PC-9 (cell line): ENCODE results near the gene PPCDC. TPM values are rescaled to one million over a fixed set of nuclear protein-coding genes. Genes with fewer than 3 reads are reported as not detected.

Experiments
- BruUV-seq: library from RNA; stranded (reverse); fragments of 400-500 nt; replicated peaks from 2 replicates; lab custom pipeline; 2021; lab: Mats Ljungman, UMichigan
- CTCF ChIA-PET: fragments of 300-600 bp; sonication (Branson Sonifier 250); formaldehyde crosslinking; loops from one replicate; lab custom pipeline; 2022; ENCODE audit warnings: antibody characterized with exemption; lab: Charles Lee
- POLR2A ChIA-PET: fragments of 300-600 bp; sonication (Branson Sonifier 250); formaldehyde crosslinking; loops from one replicate; lab custom pipeline; 2022; ENCODE audit warnings: antibody characterized with exemption; ENCODE audit not compliant: unreplicated experiment; lab: Charles Lee
- DNase-seq, 2 experiments: peaks; one replicate each; pipeline versions ENCODE4 v3.0.0 to v3.0.0-alpha.2; 2015 to 2022; ENCODE audit warnings: mixed read lengths in 1 of 2
- H2AFZ ChIP-seq: fragments of 200-600 bp; sonication (generic); 2 replicates; pipeline ENCODE4 v1.8.1; 2017; ENCODE audit warnings: antibody characterized with exemption
- H3F3A ChIP-seq: fragments of 200-600 bp; sonication (generic); 2 replicates; pipeline ENCODE4 v1.8.1; 2017; ENCODE audit warnings: antibody characterized with exemption, mild to moderate bottlenecking, low read depth; ENCODE audit not compliant: insufficient read depth
- H3K27ac ChIP-seq: fragments of 200-600 bp; sonication (generic); 2 replicates; pipeline ENCODE4 v1.6.1; 2016; ENCODE audit warnings: mixed run types
- H3K27me3 ChIP-seq: fragments of 200-600 bp; sonication (generic); 2 replicates; pipeline ENCODE4 v1.6.1; 2016; ENCODE audit warnings: low read depth, mixed run types; ENCODE audit not compliant: insufficient read depth
- H3K36me3 ChIP-seq: fragments of 200-600 bp; sonication (generic); 2 replicates; pipeline ENCODE4 v1.6.1; 2016; ENCODE audit warnings: low read depth, mixed run types
- H3K4me1 ChIP-seq: fragments of 200-600 bp; sonication (generic); replicated peaks from 2 replicates; pipeline ENCODE4 v1.6.1; 2016; ENCODE audit warnings: mixed run types; ENCODE audit not compliant: insufficient read depth
- H3K4me2 ChIP-seq: fragments of 200-600 bp; sonication (generic); 2 replicates; pipeline ENCODE4 v1.6.1; 2017; ENCODE audit warnings: mixed run types
- H3K4me3 ChIP-seq: fragments of 200-600 bp; sonication (generic); 2 replicates; pipeline ENCODE4 v1.6.1; 2016; ENCODE audit warnings: mixed run types
- H3K79me2 ChIP-seq: fragments of 200-600 bp; sonication (generic); 2 replicates; pipeline ENCODE4 v1.6.1; 2017; ENCODE audit warnings: low read depth, mixed run types
- H3K9me2 ChIP-seq: fragments of 200-600 bp; sonication (generic); 2 replicates; pipeline ENCODE4 v1.8.1; 2017; ENCODE audit warnings: mild to moderate bottlenecking; ENCODE audit not compliant: insufficient read depth
- H3K9me3 ChIP-seq: fragments of 200-600 bp; sonication (generic); 2 replicates; pipeline ENCODE4 v1.8.1; 2016; ENCODE audit warnings: low read depth; ENCODE audit not compliant: insufficient read depth
- H4K20me1 ChIP-seq: fragments of 200-600 bp; sonication (generic); 2 replicates; pipeline ENCODE4 v1.8.1; 2017; ENCODE audit not compliant: insufficient read depth
- EZH2 ChIP-seq: fragments of 200-600 bp; sonication (generic); IDR thresholded peaks from 2 replicates; pipeline ENCODE4 v1.8.0; 2017; ENCODE audit warnings: antibody characterized with exemption, low read depth
- intact Hi-C: fragments of 100-400 bp; cut with micrococcal nuclease; formaldehyde crosslinking; loops from one replicate; pipeline ENCODE4 v1.10.0; 2022; ENCODE audit not compliant: unreplicated experiment
- total RNA-seq: library from RNA; stranded (reverse); gene quantifications from 2 replicates; pipeline ENCODE4 v1.2.3, GENCODE V29; 2021
- TF ChIP-seq, protein P1 (sequence below): fragments of 200-600 bp; sonication (generic); conservative IDR thresholded peaks from 2 replicates; pipeline ENCODE4 v1.6.1; 2017; ENCODE audit warnings: mixed run types, antibody characterized with exemption, mild to moderate bottlenecking, moderate library complexity

PPCDC gene
- total RNA-seq, 1 experiment from 2014 or later = 24.4 TPM

GRCh38 chr15:75065851-75066509, 42.6 kb downstream of the PPCDC start:
- Histone ChIP-seq H3K27ac (peak overlapping the region; percentile 86), H3K27me3 (no peaks in the 10 kb centered on the region), H3K9me2 (no peaks in the 10 kb centered on the region), H2AFZ (no peak overlapping the region), H3K9me3 (no peaks in the 10 kb centered on the region), H3K4me2 (peak overlapping the region; percentile 70), H4K20me1 (no peaks in the 10 kb centered on the region), H3F3A (peaks cover 36% of the 10 kb centered on the region), H3K79me2 (no peaks in the 10 kb centered on the region), H3K4me1 (peaks cover 38% of the 10 kb centered on the region), H3K36me3 (no peaks in the 10 kb centered on the region), H3K4me3 (no peak overlapping the region)
- POLR2A ChIA-PET = interaction anchor here (0.6 to 0.8 kb wide), 3 partner anchors 39 to 134 kb away, joined by 3 to 15 read pairs (median 4); no protein-coding TSS in a partner anchor
- CTCF ChIA-PET = interaction anchor here (0.6 to 0.7 kb wide), 3 partner anchors 59 to 302 kb away, joined by 4 to 5 read pairs (median 5); partner anchors contain the start of gene C15orf39
- BruUV-seq = no TSS peak
- TF ChIP-seq, protein P1, sequence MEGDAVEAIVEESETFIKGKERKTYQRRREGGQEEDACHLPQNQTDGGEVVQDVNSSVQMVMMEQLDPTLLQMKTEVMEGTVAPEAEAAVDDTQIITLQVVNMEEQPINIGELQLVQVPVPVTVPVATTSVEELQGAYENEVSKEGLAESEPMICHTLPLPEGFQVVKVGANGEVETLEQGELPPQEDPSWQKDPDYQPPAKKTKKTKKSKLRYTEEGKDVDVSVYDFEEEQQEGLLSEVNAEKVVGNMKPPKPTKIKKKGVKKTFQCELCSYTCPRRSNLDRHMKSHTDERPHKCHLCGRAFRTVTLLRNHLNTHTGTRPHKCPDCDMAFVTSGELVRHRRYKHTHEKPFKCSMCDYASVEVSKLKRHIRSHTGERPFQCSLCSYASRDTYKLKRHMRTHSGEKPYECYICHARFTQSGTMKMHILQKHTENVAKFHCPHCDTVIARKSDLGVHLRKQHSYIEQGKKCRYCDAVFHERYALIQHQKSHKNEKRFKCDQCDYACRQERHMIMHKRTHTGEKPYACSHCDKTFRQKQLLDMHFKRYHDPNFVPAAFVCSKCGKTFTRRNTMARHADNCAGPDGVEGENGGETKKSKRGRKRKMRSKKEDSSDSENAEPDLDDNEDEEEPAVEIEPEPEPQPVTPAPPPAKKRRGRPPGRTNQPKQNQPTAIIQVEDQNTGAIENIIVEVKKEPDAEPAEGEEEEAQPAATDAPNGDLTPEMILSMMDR = no peak
- no peak for TF ChIP-seq EZH2
- intact Hi-C loops = loop anchor here (2.0 kb wide), 1 partner anchor 23 kb away; no protein-coding TSS in a partner anchor
- DNase-seq = peak in 1 of 2 experiments; percentile 71

DNA sequence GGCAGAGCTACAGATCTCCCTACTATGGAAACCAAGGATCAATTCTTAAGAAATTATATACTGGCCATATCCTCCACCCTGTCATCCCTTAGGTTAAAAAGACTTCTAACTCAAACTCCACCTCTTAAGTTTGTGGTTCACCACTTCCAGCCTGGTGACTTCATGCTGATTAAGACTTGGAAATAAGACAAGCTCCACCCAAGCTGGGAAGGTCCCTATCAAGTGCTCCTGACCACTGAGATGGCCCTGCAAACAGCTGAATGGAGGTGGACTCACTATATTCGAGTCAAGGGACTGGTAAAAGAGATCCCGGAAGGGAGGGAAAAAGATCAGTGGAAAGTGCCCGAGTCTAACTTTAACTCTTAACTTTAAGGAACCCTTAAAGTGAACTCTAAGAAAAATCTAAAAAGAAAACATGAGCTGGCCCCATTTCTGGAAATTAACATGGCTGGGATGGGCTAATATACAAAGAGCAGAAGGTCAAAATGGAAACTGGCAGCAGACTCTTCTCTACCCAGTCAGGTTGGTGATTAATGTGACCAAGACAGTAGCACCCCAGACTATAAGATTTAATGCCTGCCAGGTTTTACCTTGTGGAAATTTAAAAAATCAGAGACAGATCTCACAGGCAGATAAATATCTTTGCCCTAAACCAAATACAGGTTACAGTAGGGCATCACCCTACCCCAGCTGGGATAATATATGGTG, 43.9 kb downstream of the PPCDC start:
- Histone ChIP-seq H3K79me2 (no peaks in the 10 kb centered on the region), H3K36me3 (no peaks in the 10 kb centered on the region), H4K20me1 (no peaks in the 10 kb centered on the region), H3K4me2 (peak overlapping the region; percentile 70), H3F3A (peaks cover 32% of the 10 kb centered on the region), H3K9me2 (no peaks in the 10 kb centered on the region), H3K4me3 (no peak overlapping the region), H3K27ac (peak overlapping the region; percentile 86), H2AFZ (no peak overlapping the region), H3K4me1 (peaks cover 38% of the 10 kb centered on the region), H3K27me3 (no peaks in the 10 kb centered on the region), H3K9me3 (no peaks in the 10 kb centered on the region)
- TSS peak; percentile 22 for BruUV-seq
- ChIA-PET POLR2A (interaction anchor here (0.6 to 0.7 kb wide), 3 partner anchors 63 to 605 kb away, joined by 3 to 8 read pairs (median 5); no protein-coding TSS in a partner anchor), CTCF (interaction anchor here (0.5 to 2.0 kb wide), 2 partner anchors 24 to 240 kb away, joined by 4 to 12 read pairs; no protein-coding TSS in a partner anchor)
- intact Hi-C loops = loop anchor here (2.0 kb wide), 1 partner anchor 24 kb away; no protein-coding TSS in a partner anchor
- peak; percentile 44 to 77 for DNase-seq
- TF ChIP-seq, protein P1 = no peak
- no peak for TF ChIP-seq EZH2

- H4K20me1 ChIP-seq = no peaks in the 10 kb centered on the region
- peaks cover 38% of the 10 kb centered on the region for H3K4me1 ChIP-seq
- no peaks in the 10 kb centered on the region for H3K36me3 ChIP-seq
- intact Hi-C loops = no loop called here
- BruUV-seq = no TSS peak
- H3K27ac ChIP-seq = no peak overlapping the region
- POLR2A ChIA-PET = interaction anchor here (0.6 kb wide), 1 partner anchor 25 kb away, joined by 3 read pairs; no protein-coding TSS in a partner anchor
- H2AFZ ChIP-seq = no peak overlapping the region
- H3K4me2 ChIP-seq = no peak overlapping the region
- no peak for DNase-seq
- CTCF ChIA-PET = no interaction called here
- H3K4me3 ChIP-seq = no peak overlapping the region
- TF ChIP-seq EZH2 = no peak
- TF ChIP-seq, protein P1 = no peak
- no peaks in the 10 kb centered on the region for H3K9me2 ChIP-seq
- no peaks in the 10 kb centered on the region for H3K9me3 ChIP-seq
- no peaks in the 10 kb centered on the region for H3K27me3 ChIP-seq
- no peaks in the 10 kb centered on the region for H3K79me2 ChIP-seq
- peaks cover 34% of the 10 kb centered on the region for H3F3A ChIP-seq
Observed at GRCh38 chr15:75068748-75069147, 45.4 kb downstream of the PPCDC start.
